AG09309 (cell line): ENCODE results near the gene TBC1D4.
"Not testable (repeated sequence)": the region's sequence is repeated elsewhere in the genome, so short reads cannot be mapped to it uniquely, and the experiment has no call there.

Source experiments
- DNase-seq: peaks from one replicate; pipeline ENCODE4 v3.0.0-alpha.2; 2010; ENCODE audit warnings: low read depth
- H3K4me3 ChIP-seq: 2 replicates; pipeline ENCODE4 v1.5.1; 2011; ENCODE audit warnings: mild to moderate bottlenecking, low read depth, low read length, moderate library complexity; ENCODE audit not compliant: control insufficient read depth
- TF ChIP-seq, protein P1 (sequence below): IDR thresholded peaks from 2 replicates; pipeline ENCODE4 v1.5.1; 2011; ENCODE audit warnings: mild to moderate bottlenecking, low read depth, low read length, inconsistent platforms; ENCODE audit not compliant: insufficient read depth, control insufficient read depth; ENCODE audit errors: missing control alignments

TBC1D4 gene

GRCh38 chr13:75258159-75258782, 223.7 kb downstream of the TBC1D4 start:
- no peak overlapping the region for H3K4me3 ChIP-seq
- TF ChIP-seq, protein P1, sequence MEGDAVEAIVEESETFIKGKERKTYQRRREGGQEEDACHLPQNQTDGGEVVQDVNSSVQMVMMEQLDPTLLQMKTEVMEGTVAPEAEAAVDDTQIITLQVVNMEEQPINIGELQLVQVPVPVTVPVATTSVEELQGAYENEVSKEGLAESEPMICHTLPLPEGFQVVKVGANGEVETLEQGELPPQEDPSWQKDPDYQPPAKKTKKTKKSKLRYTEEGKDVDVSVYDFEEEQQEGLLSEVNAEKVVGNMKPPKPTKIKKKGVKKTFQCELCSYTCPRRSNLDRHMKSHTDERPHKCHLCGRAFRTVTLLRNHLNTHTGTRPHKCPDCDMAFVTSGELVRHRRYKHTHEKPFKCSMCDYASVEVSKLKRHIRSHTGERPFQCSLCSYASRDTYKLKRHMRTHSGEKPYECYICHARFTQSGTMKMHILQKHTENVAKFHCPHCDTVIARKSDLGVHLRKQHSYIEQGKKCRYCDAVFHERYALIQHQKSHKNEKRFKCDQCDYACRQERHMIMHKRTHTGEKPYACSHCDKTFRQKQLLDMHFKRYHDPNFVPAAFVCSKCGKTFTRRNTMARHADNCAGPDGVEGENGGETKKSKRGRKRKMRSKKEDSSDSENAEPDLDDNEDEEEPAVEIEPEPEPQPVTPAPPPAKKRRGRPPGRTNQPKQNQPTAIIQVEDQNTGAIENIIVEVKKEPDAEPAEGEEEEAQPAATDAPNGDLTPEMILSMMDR = peak; percentile 56
- DNase-seq = no peak

GRCh38 chr13:75256922-75257321, 225.0 kb downstream of the TBC1D4 start:
- no peak overlapping the region for H3K4me3 ChIP-seq
- TF ChIP-seq, protein P1 = no peak
- no peak for DNase-seq

DNA sequence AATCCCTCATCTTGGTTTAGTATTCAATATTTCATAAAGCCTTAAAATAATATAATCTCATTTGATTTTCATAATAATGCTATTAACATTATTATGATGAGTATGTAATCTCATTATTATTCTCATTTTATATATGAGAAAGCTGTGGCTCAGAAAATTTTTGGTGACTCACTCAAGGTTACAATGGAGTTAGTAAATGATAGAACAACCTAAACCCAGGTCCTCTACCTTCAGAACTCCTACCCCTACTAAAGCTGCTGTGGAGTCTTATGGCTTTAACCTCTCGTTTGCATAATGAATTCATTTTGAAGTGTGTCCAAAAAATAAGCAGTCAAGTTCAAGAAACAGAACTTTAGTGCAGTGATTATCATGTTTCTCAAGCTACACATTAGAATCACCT, 226.3 kb downstream of the TBC1D4 start:
- no peak for DNase-seq
- H3K4me3 ChIP-seq = no peak overlapping the region
- TF ChIP-seq, protein P1 = no peak

- H3K4me3 ChIP-seq = no peak overlapping the region
- DNase-seq = no peak
- TF ChIP-seq, protein P1 = no peak
Measured at GRCh38 chr13:75255147-75255546, 226.8 kb downstream of the TBC1D4 start.

GRCh38 chr13:75251188-75251587, 230.8 kb downstream of the TBC1D4 start:
- no peak for DNase-seq
- TF ChIP-seq, protein P1 = no peak
- no peak overlapping the region for H3K4me3 ChIP-seq

- DNase-seq = no peak
- TF ChIP-seq, protein P1 = no peak
- no peak overlapping the region for H3K4me3 ChIP-seq
Measured at GRCh38 chr13:75250526-75251178, 231.3 kb downstream of the TBC1D4 start.

DNA sequence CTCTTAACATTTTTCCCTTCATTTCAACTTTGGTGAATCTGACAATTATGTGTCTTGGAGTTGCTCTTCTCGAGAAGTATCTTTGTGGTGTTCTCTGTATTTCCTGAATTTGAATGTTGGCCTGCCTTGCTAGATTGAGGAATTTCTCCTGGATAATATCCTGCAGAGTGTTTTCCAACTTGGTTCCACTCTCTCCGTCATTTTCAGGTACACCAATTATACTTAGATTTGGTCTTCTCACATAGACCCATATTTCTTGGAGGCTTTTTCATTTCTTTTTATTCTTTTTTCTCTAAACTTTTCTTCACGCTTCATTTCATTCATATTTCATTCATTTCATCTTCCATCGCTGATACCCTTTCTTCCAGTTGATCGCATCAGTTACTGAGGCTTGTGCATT, 236.4 kb downstream of the TBC1D4 start:
- not testable (repeated sequence) for DNase-seq

DNA sequence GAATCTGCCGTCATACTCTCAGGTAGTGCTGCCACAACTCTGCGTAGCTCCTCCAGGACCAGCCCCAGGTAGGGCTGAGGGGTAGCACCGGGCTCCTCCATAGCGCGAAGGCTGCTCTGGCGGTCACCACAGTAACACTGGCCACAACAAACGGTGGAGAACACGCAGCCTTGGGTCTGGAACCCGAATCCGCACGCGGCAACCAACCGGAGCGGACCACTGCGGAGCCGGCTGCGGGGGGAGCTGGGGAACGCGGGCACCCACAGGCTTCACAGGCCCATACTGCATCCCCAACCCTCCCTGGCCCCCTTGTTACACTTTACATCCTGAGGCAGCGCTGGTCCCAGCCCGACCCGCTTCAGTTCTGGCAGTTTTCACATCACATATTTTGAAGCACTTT, 241.7 kb downstream of the TBC1D4 start:
- not testable (repeated sequence) for DNase-seq, H3K4me3 ChIP-seq

More for the DNA sequence above, 236.4 kb downstream of the TBC1D4 start:
- H3K4me3 ChIP-seq = not testable (repeated sequence)
